HG03432 (cell line): ENCODE measurements around the gene KCND3.
A peak's percentile ranks its signal among the peaks of the same experiment; 100 is the strongest.
"Not testable (repeated sequence)": the region's sequence is repeated elsewhere in the genome, so short reads cannot be mapped to it uniquely, and the experiment has no call there.

Source experiments
- ATAC-seq: cut with Tn5 transposase; IDR thresholded peaks from one replicate; pipeline ENCODE4 v1.9.1; 2021; ENCODE audit warnings: mild to moderate bottlenecking, moderate library complexity; ENCODE audit not compliant: unreplicated experiment

The KCND3 gene

DNA sequence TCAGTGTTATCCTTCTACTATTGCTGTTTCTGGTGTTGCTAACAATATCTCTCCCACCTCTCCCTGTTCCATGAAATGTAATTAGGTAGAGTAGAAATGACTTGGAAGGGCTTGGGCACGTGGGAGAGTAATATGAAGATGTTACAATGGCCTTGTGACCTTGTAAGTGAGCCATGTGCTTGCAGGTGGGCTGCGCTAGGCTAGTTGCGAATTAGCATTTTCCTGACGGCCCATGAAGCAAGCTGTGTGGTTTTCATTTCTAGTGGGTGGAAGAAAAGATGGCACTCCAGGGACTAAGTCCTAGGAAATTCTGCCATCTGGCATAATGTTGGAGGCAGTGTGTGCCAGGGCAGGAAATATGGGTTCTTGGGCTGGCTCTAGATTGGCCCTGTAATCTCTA lies 241.5 kb downstream of the KCND3 start:
- no peak for ATAC-seq

DNA sequence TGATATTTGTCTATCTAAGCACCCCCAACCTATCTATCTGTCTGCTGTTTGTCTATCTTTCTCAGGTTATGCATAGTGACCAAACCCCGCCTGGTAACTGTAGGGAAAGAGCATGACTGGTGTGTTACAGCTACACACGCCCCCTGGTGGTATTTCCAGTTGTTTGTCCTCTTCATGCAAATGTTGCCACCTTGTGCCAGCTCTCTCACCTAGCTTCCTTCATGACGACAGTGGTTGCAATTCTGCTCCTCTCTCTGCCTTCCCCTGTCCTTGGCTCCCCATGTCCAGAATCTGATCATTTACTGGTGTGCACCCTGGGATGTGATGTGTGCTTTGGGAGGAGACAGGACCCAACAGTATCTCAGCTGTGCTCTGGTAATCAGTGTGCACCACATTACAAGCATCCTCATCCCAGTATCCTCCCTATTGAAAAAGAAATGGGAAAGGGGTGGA lies 242.2 kb downstream of the KCND3 start:
- ATAC-seq = no peak

DNA sequence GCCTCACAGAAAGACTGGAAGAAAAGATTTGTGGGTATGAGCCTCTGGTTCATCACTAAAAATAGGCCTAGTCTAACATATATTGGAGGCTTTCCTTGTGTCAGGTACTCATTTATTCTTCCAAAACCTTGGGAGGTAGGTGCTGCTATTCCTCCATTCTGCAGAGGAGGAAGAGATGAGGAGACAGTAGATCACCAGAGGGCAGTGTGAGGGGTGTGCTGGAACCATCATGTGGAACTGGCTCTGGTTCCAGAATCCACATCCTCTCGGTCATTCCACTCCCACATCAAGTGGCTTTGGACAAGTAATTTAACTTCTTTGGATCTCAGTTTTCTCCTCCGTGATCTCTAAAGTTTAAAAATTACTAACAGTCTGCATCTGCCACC lies 242.9 kb downstream of the KCND3 start:
- no peak for ATAC-seq

DNA sequence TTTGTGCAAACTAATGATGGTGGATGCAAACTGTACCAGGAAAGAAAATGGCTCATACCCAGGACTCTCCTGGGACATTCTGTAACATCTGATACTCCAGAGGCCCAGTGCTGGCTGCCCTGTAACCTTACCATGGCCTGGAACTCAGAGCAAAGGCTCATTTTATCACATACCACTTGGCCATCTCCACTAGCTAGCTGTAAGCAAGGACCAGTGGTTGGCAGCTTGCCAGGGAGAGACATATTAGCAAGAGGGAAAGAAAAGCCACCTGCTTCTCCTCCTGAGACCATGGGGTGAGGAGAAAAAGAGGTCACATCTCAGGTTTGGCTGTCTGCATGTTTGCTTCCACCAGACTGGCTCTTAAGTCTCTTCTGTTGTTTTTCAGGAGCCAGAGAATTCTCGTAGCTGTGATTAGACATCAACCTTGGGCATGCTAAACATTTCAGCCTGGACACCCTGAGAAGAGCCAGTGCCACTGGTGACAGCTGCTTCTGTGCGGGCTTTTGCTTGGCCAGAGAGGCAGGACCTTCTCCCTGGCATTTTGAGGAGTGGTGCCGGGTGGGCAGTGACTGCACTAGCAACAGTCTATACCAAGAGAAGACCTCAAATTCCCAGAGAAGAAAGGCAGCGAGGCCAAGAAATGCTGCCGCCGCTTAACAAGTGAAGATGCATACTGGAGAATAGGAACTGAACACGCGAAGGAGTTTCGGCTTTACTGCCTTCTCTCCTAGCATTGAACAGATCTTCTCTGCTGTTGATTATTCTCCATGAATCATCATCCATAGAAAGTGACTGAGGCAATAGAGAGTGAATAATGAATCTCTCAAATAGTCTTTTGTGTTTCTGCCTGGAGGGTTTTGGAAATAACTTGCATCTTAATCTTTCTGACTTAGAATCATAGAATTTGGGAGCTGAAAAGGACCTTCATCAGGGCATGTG lies 243.5 kb downstream of the KCND3 start:
- ATAC-seq = no peak

DNA sequence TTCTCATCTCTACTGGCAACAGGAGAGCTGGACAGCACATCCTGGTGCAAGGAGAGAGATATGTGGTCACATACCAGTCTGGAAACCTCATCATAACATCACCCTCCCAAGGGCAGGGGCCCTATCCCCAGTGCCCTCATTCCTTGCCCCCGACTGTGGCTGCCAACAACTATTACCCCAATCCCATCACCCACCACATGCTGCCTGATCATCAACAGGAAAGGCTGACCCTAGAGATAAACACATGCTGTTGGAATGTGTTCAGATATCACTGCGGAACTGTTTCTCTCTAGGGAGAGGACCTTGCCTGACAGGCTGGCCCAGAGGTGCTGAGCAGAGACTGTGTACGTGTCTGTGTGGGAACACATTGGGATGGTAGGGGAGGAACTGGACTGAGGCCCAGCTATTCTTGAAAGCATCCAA lies 245.8 kb downstream of the KCND3 start:
- ATAC-seq = no peak

DNA sequence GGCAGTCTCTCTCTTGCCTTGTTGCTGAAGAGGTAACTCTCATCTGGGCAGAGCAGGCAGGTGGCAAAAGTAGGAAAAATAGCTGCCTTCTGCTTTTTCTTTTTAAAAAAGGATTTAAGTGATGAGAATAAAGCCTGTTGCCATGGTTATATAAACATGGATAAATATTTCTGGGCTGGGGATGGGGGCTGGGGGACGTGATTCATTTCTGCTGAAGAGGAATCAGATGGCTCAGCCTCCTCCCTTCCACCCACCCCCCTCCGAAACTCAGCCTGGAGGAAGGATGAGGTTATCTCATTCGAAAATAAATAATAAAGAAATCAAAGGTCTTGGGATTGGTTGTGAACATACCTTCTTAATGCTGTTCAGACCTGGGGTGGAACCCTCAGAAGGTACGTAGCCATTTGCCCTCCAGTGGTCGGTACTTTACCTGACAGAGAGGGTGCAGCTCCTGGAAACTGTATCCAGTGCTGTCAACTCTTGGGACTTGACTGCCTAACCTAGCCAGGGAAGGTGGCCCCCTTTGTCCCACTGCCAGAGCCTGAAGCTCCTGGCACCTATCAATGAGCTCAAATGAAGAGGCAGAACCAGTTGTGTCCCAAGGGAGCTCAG lies 246.4 kb downstream of the KCND3 start:
- ATAC-seq = no peak

DNA sequence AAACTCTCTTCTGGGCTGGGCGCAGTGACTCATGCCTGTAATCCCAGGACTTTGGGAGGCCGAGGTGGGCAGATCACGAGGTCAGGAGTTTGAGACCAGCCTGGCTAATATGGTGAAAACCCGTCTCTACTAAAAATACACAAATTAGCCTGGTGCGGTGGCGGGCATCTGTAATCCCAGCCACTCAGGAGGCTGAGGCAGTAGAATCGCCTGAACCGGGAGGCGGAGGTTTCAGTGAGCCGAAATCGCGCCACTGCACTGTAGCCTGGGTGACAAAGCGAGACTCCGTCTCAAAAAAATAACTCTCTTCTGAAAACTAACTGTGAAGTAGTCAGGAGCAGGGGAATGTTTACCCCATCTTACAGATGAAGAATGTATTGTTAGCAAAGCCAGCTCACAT lies 247.2 kb downstream of the KCND3 start:
- not testable (repeated sequence) for ATAC-seq

DNA sequence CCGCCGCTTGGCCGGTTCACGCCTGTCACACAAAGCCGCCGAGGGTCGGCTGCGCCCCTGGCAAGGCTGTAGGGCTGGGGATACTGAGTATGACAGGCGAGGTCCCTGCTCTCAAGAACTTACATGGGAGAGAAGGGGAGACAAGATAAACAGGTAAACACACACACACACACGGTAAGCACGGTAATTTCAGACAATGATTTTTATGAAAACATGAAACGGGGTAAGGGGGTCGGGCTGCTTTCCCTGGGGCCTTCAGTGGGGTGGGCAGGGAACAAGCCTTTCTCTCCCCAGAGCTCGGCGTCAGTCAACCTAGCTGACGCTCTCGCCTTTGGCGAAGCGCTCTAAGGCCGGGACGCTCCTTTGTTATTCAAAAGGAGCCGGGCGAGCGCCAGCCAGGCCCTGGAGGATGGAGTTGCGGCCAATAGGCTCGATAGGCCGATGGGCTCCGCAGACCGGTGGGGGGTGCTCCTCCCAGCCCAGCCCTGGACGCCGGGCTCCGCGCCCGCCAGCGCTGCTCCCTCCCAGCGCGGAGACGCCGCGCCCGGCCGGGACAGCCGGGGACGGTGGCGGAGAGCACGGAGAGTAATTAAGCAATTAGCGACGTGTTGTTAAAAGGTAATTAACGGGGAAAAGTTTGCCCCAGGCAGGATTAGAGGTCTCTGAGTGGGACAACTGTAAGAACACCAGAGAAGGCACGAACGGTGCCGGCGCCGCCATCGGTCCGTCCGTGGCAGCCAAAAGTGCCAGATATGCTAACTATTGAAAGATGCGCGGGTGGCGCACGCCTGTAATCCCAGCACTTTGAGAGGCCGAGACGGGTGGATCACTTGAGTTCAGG lies 249.3 kb downstream of the KCND3 start:
- no peak for ATAC-seq

DNA sequence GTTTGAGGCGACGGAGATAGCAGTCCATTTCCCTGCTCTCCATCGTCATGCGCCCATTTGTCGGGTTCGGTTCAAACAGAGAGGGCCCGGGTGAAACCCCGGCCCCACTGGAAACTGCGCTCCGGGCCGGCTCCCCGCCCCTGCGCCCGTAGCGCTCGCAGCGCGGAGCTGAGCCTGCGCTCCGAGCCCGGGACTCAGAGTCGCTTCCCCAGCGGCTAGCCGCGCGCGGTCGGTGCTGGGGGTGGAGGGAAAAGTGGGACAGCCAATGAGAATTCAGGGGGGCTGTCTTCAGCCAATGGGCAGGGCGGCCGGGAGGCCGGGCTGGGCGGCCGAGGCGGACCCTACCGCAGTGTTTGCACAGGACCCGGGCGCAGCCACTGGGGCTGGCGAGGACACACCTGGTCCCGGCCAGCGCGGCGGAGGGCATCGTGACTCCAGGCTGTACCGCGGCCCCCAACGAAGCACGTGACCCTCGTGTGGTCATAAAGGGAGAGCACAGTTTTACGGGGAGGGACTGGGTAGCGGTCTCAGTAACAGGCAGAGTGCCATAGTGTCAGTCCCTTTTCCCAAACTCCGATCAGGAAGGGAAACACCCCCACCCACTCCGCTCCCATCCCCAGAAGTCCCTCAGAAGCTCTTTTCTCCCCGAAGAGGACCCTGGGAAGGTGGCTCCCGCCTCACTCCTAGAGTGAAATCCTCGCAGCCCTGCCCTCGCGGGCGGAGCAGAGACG lies 250.1 kb downstream of the KCND3 start, which contains the start of gene INKA2:
TSS of gene INKA2 (minus strand) at position 202 of the 731 bp plus-strand sequence. CDS start at position 49, 153 bp downstream.
- ATAC-seq = peak; percentile 88

DNA sequence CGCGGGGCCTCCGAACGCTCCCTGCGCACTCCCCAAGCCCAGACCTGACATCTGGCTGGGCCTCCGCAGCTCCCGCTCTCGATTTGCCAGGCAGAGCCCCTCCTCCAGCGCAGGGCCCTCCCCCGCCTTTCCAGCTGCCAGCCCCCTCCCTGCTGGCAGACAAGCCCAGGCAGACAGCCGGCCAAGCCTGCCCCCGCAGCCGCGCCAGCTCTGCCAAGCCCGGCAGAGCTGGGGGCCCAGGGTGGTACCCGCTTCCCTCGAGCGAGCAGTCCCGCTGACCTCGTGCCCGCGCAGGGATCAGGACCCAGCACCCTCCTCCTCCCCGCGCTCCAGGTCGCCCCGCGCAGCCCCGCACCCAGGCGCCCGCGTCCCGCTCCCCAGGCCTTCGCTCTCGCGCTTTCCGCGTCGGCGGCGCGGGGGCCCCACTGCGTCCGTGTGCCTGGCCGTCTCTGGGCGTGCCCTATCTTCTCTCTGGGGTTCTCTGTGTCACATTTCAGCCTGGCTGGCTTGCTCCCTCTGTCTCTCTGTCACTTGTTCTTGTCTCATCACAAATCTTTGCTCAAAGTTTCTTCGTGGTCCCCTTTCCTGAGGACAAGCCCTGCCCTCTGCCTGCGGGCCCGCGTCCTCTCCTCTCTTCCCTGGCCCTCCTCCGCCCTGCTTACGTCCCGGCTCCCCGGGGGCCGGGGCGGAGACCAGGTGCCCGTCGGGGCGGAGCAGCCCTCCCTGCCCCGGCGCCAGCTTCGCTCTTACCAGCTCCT lies 250.9 kb downstream of the KCND3 start:
- peak; percentile 52 for ATAC-seq

DNA sequence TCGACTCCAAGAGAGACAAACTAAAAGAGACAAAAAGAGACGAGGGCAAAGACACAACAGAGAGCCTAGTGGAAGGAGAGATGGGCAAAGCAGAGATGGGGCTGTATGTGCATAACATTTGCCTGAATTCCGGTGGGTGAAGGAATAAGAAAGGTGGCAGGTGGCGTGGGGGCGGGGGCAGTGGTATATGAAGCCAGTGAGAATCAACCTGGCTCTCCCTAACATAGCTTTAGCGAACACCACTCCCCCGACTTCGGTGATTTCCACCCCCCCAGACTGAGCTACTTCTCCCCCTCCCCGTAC lies 251.4 kb downstream of the KCND3 start:
- no peak for ATAC-seq

DNA sequence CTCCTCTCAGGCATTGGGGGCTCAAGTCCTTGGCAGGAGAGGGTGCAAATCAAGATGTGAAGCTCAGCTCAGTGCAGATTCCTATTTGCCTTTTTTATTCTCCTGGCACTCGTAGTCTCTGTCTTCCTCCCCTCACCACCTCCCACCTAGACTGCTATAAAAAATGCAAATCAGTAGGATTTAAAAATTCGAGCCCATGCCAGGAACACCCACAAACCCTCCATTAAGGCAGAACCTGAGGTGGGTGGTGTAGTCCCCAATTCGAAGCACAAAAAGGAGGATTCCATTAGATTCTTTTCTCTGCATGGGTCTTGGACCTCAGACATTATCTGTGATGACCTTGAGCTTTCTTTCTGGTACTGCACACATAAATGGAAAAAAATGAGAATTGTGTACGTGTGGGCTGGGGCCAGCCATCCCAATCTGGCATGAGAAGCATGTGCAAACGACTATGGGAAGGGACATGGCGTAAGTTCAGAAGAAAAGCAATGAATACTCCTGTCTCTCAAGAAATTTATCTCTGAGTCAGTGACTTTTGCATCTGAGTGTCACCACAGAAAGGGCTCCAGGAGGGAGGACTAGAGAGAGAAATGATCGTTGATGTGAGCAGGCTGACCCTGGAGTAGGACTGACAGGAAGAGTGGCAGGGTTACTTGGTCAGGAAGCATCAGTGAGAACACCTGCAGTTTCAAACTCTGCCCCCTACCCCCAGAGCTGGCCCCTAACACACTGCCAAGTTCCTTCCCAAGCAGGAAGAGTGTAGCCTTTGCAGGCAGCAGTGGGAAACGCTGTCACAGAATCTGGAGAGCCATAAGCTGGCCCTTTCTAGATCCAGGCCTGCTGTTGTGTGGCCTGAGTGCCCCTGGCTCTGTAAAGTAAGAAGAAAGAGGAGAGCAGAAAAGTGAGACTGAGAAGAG lies 252.0 kb downstream of the KCND3 start:
- no peak for ATAC-seq

DNA sequence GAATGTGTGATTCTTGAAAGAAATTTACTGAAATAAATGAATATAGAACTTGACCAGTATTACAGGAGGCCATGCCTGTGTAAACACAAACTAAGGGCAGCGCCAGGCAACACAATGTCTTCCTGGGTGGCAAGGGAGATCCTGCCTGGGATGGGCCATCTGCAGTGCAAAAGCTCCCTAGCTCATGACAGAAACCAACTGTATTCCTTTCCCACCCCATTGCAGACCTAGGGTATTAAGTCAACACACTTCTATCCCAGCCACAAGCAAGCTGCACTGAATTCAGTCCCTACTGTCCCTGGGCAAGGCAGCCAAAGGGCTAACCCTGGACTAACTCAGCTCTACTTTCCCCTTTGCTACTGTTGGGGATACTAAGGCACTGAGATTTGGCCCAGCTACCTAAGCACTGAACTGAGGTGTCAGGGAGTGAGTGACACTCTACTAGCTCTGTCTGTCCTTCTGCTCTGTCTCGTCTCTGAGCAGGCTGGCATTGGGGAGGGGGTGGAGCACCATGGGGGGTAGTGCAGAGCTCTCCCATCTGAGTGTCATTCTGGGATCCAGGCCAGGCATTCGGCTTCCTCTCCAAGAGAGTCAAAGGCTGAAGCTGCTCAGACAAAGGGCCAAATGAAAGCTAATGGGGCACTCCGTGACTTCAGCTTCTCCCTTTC lies 252.8 kb downstream of the KCND3 start:
- no peak for ATAC-seq

DNA sequence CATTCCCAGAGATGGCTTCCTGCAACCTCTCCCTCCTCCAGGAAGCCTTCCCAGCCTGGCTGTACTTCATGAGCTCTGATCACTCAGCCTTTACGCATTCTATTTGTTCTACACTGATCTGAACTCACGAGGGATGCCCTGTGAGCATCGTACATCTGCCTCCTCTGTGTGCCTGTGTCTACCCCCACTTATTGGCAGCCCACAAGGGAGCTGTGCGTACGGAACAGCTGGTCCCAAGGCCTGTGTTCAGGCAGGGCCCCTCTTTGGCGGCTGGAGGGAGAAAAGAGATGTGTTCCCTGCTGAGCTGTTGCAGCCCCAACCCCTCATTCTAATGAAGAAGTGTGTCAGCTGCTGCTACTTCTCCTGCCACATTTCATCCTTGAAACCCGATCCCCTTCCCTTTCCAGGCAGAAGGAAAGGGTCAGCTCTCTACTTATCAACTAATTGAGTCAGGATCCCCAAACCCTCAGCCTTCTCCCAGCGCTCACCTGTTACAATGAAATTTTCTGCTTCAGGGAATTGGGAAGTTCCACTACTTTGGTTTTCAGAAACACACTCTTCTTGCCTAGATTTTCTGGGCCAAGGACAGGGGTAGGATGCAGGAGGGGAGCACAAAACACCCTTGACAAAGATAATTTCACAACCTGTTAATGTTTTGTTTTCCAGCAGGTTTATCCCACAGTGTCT lies 253.5 kb downstream of the KCND3 start:
- ATAC-seq = no peak

DNA sequence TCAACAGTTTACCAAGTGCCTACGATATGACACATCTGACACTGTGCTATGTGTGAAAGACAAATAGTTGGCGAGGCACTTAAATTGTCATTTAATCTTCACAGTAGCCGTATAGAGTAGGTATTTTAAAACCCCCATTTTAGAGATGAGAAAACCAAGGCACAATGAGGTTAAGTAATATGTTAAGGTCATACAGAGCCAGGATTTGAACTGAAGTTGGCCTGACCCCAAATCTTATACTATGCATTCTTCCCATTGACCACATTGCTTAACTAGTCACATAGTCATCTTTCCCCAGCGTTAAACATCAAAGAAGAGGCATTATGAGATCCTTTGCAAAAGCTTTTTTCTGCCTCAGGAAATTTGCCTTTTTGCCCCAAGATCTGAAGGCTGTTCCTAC lies 254.1 kb downstream of the KCND3 start:
- ATAC-seq = no peak

DNA sequence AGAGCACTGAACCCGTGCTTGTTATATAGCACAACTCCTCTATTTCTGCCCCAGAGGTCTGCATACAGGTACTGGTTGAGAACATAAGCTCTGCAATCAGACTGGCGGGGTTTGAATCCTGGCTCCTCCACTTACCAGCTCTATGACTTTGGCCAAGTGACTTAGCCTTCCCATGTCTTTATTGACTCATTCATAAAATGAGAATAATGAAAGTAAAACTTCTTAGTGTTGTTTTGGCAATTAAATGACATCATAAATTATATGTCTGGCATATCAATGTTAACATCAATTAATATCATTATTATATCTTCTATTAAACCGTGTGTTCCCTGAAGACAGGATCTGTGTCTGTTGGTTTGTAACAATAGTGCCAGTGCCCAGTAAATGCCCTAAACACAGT lies 254.6 kb downstream of the KCND3 start:
- ATAC-seq = no peak

DNA sequence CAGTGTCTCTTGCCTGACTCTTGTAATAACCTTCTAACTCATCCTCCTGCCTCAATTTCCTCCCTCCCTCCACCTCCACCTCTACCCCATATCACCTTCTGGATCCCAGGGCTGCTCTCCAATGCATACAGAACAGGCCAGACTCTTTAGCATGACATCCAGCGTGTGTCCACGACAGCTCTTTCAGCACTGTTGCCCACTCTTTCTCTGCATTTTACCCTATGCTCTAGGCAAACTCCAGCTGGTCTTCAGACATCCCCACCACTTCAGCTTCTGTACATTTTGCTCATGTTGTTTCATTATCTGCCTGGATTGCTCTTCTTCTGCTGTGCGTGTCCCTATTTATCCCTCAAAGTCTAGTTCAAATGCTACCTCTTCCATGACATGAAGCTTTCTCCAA lies 255.0 kb downstream of the KCND3 start:
- no peak for ATAC-seq

DNA sequence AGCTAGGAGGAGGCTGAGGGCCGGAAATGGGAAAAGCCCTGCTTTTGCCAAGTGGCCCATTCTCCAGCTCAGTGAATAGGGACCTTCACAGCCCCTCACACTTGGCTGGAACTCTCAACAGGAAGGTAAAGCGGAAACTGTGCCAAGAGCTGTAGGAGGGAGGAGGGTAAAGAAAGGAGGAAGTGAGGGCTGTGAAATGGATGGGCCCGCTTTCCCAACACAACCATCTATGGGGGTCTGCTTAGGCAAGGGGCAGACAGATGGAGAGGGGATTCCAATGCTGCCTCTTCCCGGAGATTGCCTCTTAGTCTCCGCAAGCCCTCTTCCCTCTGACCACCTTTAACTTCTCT lies 255.5 kb downstream of the KCND3 start:
- no peak for ATAC-seq
